Gastrocnemius medialis (tissue), 4 donors: Measurements from ENCODE around the gene LTO1.

Source experiments
- POLR2A ChIP-seq, 2 donors: fragments of 450-650 bp; IDR thresholded peaks; one replicate each; pipeline ENCODE4 v1.6.1; 2017; ENCODE audit warnings: antibody characterized with exemption in 2 of 2, mild to moderate bottlenecking in 2 of 2, moderate library complexity in 2 of 2
- TF ChIP-seq, protein P1 (sequence below), 5 experiments: fragments of 450-650 bp in 3 of 5; fragments of 200-600 bp in 2 of 5; sonication (generic) in 2 of 5; IDR thresholded peaks in 4 of 5; conservative IDR thresholded peaks in 1 of 5; 1 replicate in 4 of 5; 2 replicates in 1 of 5; pipeline ENCODE4 v1.5.1; 2016 to 2019; ENCODE audit warnings: antibody characterized with exemption in 5 of 5, mild to moderate bottlenecking in 3 of 5, moderate library complexity in 3 of 5

DNA sequence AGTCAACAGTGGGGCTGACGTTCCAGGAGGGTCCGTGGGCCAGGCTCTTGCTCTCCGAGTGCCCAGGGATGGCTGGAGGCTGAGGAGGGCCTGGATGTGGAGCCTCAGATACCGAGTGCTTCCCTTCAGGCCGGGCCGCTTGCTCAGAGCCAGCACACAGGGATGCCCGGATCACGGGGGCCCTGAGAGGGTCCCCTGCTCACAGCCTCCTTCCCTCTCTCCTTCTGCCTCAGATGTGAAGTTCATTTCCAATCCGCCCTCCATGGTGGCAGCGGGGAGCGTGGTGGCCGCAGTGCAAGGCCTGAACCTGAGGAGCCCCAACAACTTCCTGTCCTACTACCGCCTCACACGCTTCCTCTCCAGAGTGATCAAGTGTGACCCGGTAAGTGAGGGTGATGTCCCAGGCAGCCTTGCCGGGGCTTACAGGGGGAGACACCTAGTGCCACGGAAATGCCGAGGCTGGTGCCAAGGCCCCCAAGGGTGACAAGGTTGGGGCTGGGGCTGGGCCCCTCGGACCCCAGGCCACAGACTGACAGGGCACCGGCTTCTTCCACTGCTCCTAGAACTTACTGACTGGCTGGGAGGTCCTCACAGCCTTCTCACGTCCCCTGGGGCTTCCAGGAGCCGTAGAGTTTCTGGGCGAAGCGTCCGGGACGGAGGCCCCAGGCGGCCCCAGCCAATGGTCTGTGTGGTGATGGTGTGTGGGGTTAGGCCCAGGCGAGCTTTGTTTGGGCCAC lies 27.2 kb downstream of the LTO1 start:
- TF ChIP-seq, protein P1, sequence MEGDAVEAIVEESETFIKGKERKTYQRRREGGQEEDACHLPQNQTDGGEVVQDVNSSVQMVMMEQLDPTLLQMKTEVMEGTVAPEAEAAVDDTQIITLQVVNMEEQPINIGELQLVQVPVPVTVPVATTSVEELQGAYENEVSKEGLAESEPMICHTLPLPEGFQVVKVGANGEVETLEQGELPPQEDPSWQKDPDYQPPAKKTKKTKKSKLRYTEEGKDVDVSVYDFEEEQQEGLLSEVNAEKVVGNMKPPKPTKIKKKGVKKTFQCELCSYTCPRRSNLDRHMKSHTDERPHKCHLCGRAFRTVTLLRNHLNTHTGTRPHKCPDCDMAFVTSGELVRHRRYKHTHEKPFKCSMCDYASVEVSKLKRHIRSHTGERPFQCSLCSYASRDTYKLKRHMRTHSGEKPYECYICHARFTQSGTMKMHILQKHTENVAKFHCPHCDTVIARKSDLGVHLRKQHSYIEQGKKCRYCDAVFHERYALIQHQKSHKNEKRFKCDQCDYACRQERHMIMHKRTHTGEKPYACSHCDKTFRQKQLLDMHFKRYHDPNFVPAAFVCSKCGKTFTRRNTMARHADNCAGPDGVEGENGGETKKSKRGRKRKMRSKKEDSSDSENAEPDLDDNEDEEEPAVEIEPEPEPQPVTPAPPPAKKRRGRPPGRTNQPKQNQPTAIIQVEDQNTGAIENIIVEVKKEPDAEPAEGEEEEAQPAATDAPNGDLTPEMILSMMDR (IDR thresholded peaks at IDR 0.05 in 4 of 5, conservative IDR thresholded peaks at IDR 0.05 in 1 of 5), result no peak
- no peak for TF ChIP-seq POLR2A (IDR thresholded peaks at IDR 0.05)
